AG09309 (cell line): ENCODE measurements around the gene MAJIN.

Experiments
- DNase-seq: peaks from one replicate; pipeline ENCODE4 v3.0.0-alpha.2; 2010; ENCODE audit warnings: low read depth
- H3K4me3 ChIP-seq: 2 replicates; pipeline ENCODE4 v1.5.1; 2011; ENCODE audit warnings: mild to moderate bottlenecking, low read depth, low read length, moderate library complexity; ENCODE audit not compliant: control insufficient read depth
- CTCF ChIP-seq: IDR thresholded peaks from 2 replicates; pipeline ENCODE4 v1.5.1; 2011; ENCODE audit warnings: mild to moderate bottlenecking, low read depth, low read length, inconsistent platforms; ENCODE audit not compliant: insufficient read depth, control insufficient read depth; ENCODE audit errors: missing control alignments

Gene MAJIN

GRCh38 chr11:64900263-64900678 lies 71.6 kb downstream of the MAJIN start:
- TF ChIP-seq CTCF, result no peak
- no peak for DNase-seq
- no peak overlapping the region for H3K4me3 ChIP-seq

- TF ChIP-seq CTCF, result no peak
- H3K4me3 ChIP-seq, result no peak overlapping the region
- no peak for DNase-seq
These were observed 73.4 kb downstream of the MAJIN start for GRCh38 chr11:64898541-64898940.

GRCh38 chr11:64898076-64898445 lies 73.8 kb downstream of the MAJIN start:
- no peak for TF ChIP-seq CTCF
- DNase-seq, result no peak
- no peak overlapping the region for H3K4me3 ChIP-seq

- TF ChIP-seq CTCF, result no peak
- no peak overlapping the region for H3K4me3 ChIP-seq
- no peak for DNase-seq
These were observed 74.4 kb downstream of the MAJIN start for GRCh38 chr11:64897381-64898075.

- no peak overlapping the region for H3K4me3 ChIP-seq
- TF ChIP-seq CTCF, result no peak
- DNase-seq, result no peak
These were observed 75.4 kb downstream of the MAJIN start for GRCh38 chr11:64896448-64897022.

- no peak overlapping the region for H3K4me3 ChIP-seq
- TF ChIP-seq CTCF, result no peak
- DNase-seq, result no peak
These were observed 77.0 kb downstream of the MAJIN start for GRCh38 chr11:64894812-64895452.
